K562 (cell line): ENCODE data around the gene UNC50. TPM values are rescaled to one million over a fixed set of nuclear protein-coding genes. Genes with fewer than 3 reads are reported as not detected.

Experiments
- ATAC-seq: fragments of 200-7000 bp; cut with Tn5 transposase; 3 replicates; pipeline ENCODE4 v1.9.1; 2020; ENCODE audit warnings: moderate library complexity
- BruUV-seq: library from RNA; stranded (reverse); fragments of 400-500 nt; replicated peaks from 2 replicates; lab custom pipeline; 2021; lab: Mats Ljungman, UMichigan
- CTCF ChIA-PET: fragments of 300-600 bp; formaldehyde crosslinking; extraction: SDS; loops from one replicate; lab custom pipeline; 2021; ENCODE audit warnings: low intra/inter-chr PET ratio; lab: Yijun Ruan, JAX
- POLR2A ChIA-PET: fragments of 300-600, 350-650 bp; sonication (Branson Sonifier 250); formaldehyde crosslinking; extraction: SDS; loops from one replicate; lab custom pipeline; 2021; ENCODE audit warnings: antibody characterized with exemption, inconsistent platforms; lab: Yijun Ruan, JAX
- DNase-seq, 4 experiments: peaks; one replicate each; pipeline versions ENCODE4 v3.0.0 to v3.0.0-alpha.2; 2011 to 2018; ENCODE audit warnings: low spot score in 3 of 4, mixed read lengths in 3 of 4; ENCODE audit errors: extremely low read depth in 1 of 4
- FAIRE-seq: peaks from 2 replicates; lab custom pipeline; 2011; peaks lifted over from hg19 to GRCh38; lab: Jason Lieb, UNC
- H2AFZ ChIP-seq: 2 replicates; pipeline ENCODE4 v1.6.0; 2011; ENCODE audit warnings: low read depth, low read length, control low read depth, inconsistent platforms
- H3K27ac ChIP-seq: fragments of 200-600 bp; 3 replicates; pipeline ENCODE4 v1.8.0; 2011; ENCODE audit warnings: low read depth, mild to moderate bottlenecking, control low read depth, inconsistent platforms, low read length, moderate library complexity, mixed read lengths; ENCODE audit errors: extremely low read depth
- H3K27me3 ChIP-seq, 2 experiments: fragments of 300-600 bp in 1 of 2; 2 replicates in 1 of 2; 3 replicates in 1 of 2; pipeline versions ENCODE4 v1.6.0 to v1.8.0; 2011; ENCODE audit warnings: inconsistent platforms in 2 of 2, low read length in 2 of 2, mild to moderate bottlenecking in 1 of 2, mixed read lengths in 1 of 2, moderate library complexity in 1 of 2; ENCODE audit not compliant: control insufficient read depth in 2 of 2, insufficient read depth in 2 of 2
- H3K36me3 ChIP-seq: fragments of 300-600 bp; 3 replicates; pipeline ENCODE4 v1.8.0; 2011; ENCODE audit warnings: mild to moderate bottlenecking, low read length, inconsistent platforms; ENCODE audit not compliant: control insufficient read depth, insufficient read depth
- H3K4me1 ChIP-seq, 2 experiments: fragments of 200-600 bp in 1 of 2; replicated peaks in 1 of 2; 2 replicates in 1 of 2; 3 replicates in 1 of 2; pipeline versions ENCODE4 v1.5.1 to v1.8.0; 2011; ENCODE audit warnings: inconsistent platforms in 2 of 2, low read length in 2 of 2, mild to moderate bottlenecking in 1 of 2, mixed read lengths in 1 of 2, moderate library complexity in 1 of 2; ENCODE audit not compliant: control insufficient read depth in 2 of 2, insufficient read depth in 2 of 2
- H3K4me2 ChIP-seq: 2 replicates; pipeline ENCODE4 v1.6.1; 2011; ENCODE audit warnings: low read length, control low read depth, inconsistent platforms, mixed read lengths; ENCODE audit not compliant: insufficient read depth
- H3K4me3 ChIP-seq: fragments of 200-600 bp; sonication (generic), shearing (Covaris generic); 2 replicates; pipeline ENCODE4 v1.5.1; 2016; ENCODE audit warnings: control low read depth, inconsistent platforms
- H3K79me2 ChIP-seq: fragments of 200-600 bp; 3 replicates; pipeline ENCODE4 v1.8.0; 2011; ENCODE audit warnings: low read length, inconsistent platforms; ENCODE audit not compliant: control insufficient read depth, insufficient read depth
- H3K9ac ChIP-seq, 2 experiments: 2 replicates each; pipeline versions ENCODE4 v1.6.0 to v1.6.1; 2011; ENCODE audit warnings: low read depth in 2 of 2, low read length in 2 of 2, control low read depth in 1 of 2, inconsistent platforms in 1 of 2, mild to moderate bottlenecking in 1 of 2, mixed read lengths in 1 of 2; ENCODE audit not compliant: insufficient read depth in 1 of 2
- H3K9me1 ChIP-seq: one replicate; pipeline ENCODE4 v1.6.0; 2011; ENCODE audit warnings: inconsistent platforms, mild to moderate bottlenecking, low read length, moderate library complexity; ENCODE audit not compliant: control insufficient read depth, insufficient read depth
- H3K9me3 ChIP-seq: replicated peaks from 2 replicates; pipeline ENCODE4 v1.5.1; 2011; ENCODE audit warnings: low read depth, low read length, inconsistent platforms; ENCODE audit not compliant: control insufficient read depth, insufficient read depth
- H4K20me1 ChIP-seq: replicated peaks from 2 replicates; pipeline ENCODE4 v1.6.1; 2011; ENCODE audit warnings: low read length, inconsistent platforms, mixed read lengths; ENCODE audit not compliant: control insufficient read depth, insufficient read depth
- BCL6 ChIP-seq: fragments of 250-450 bp; sonication (Bioruptor Pico); IDR thresholded peaks from 2 replicates; pipeline ENCODE4 v1.4.0; 2020
- E2F6 ChIP-seq, 2 experiments: IDR thresholded peaks; 2 replicates each; pipeline ENCODE4 v1.6.1; 2011; ENCODE audit warnings: borderline replicate concordance in 1 of 2, control low read depth in 1 of 2, low read depth in 1 of 2, low read length in 1 of 2, mild to moderate bottlenecking in 1 of 2, mixed read lengths in 1 of 2, moderate library complexity in 1 of 2; ENCODE audit not compliant: insufficient read depth in 1 of 2, insufficient read length in 1 of 2, poor library complexity in 1 of 2, severe bottlenecking in 1 of 2; ENCODE audit errors: extremely low read depth in 1 of 2
- FOXJ3 ChIP-seq: sonication (generic); formaldehyde crosslinking; IDR thresholded peaks from 2 replicates; pipeline ENCODE4 v1.4.0; 2020; ENCODE audit warnings: mild to moderate bottlenecking, missing genetic modification reagents
- HMGN3 ChIP-seq: IDR thresholded peaks from 2 replicates; pipeline ENCODE4 v1.6.1; 2011; ENCODE audit warnings: borderline replicate concordance, low read depth, mild to moderate bottlenecking, mixed read lengths, low read length; ENCODE audit not compliant: insufficient read length; ENCODE audit errors: extremely low read depth
- KDM2B ChIP-seq: fragments of 250-450 bp; sonication (Bioruptor Pico); IDR thresholded peaks from 2 replicates; pipeline ENCODE4 v1.8.0; 2021; ENCODE audit warnings: mild to moderate bottlenecking, moderate library complexity
- LEF1 ChIP-seq: fragments of 450-650 bp; IDR thresholded peaks from 2 replicates; pipeline ENCODE4 v1.6.1; 2016; ENCODE audit warnings: mild to moderate bottlenecking
- REST ChIP-seq, 2 experiments: fragments of 450-650 bp; formaldehyde crosslinking in 1 of 2; IDR thresholded peaks; 2 replicates each; pipeline versions ENCODE4 v1.4.0 to v1.6.1; 2014 to 2020; ENCODE audit warnings: mild to moderate bottlenecking in 2 of 2, borderline replicate concordance in 1 of 2, low read depth in 1 of 2
- TAF9B ChIP-seq: fragments of 450-650 bp; IDR thresholded peaks from 2 replicates; pipeline ENCODE4 v1.6.1; 2018; ENCODE audit warnings: mild to moderate bottlenecking; ENCODE audit not compliant: partially characterized antibody
- ZNF584 ChIP-seq: fragments of 200-800 bp; sonication (Bioruptor generic); IDR thresholded peaks from 2 replicates; pipeline ENCODE4 v1.6.1; 2016; ENCODE audit warnings: low read depth, mild to moderate bottlenecking, missing genetic modification characterization, missing compliant biosample characterization
- WGBS: fragments of 100-300 bp; shearing (Covaris generic); methylation state at CpG from one replicate; pipeline ENCODE4 v1.1.6; 2016; ENCODE audit warnings: low coverage, mixed read lengths; ENCODE audit not compliant: insufficient coverage; ENCODE audit errors: missing lambda C conversion rate; 5-methylcytosine and 5-hydroxymethylcytosine counted together
- in situ Hi-C: fragments of 300-500 bp; cut with MboI; formaldehyde crosslinking; loops from 4 replicates; pipeline ENCODE4 v1.15.0; 2018; ENCODE audit warnings: inconsistent platforms, mixed read lengths
- intact Hi-C: fragments of 100-400 bp; cut with micrococcal nuclease; formaldehyde crosslinking; loops from 2 replicates; pipeline ENCODE4 v1.14.2; 2022
- polyA plus RNA-seq, 8 experiments: library from polyadenylated mRNA; depleted of rRNA in 4 of 8; stranded (reverse) in 5 of 8; unstranded in 3 of 8; fragments of >200 nt; fragmentation: Nextera tagmentation in 2 of 8; fragmentation: Illumina TruSeq in 1 of 8; extraction: Ambion mirVana in 2 of 8; extraction: Trizol in 1 of 8; gene quantifications; 2 replicates each; pipeline versions ENCODE4 v1.2.1 to v1.2.3, GENCODE V29; 2011 to 2014; ENCODE audit warnings: inconsistent platforms in 1 of 8, missing spikeins in 1 of 8
- total RNA-seq, 7 experiments: library from RNA; depleted of rRNA in 6 of 7; stranded (reverse); fragments of >200 nt in 6 of 7; fragmentation: Illumina TruSeq in 2 of 7; extraction: Trizol in 2 of 7; gene quantifications; 2 replicates each; pipeline versions ENCODE4 v1.2.1 to v1.2.3, GENCODE V29; 2011 to 2021; ENCODE audit warnings: low replicate concordance in 1 of 7

The UNC50 gene
- total and polyA plus RNA-seq, 9 of the 15 experiments (the other 6 are each of a cell fraction or from before 2014, with no cell fraction given), result 30.0 to 52.9 (median 35.9) TPM

GRCh38 chr2:98647636-98648035 lies 39.2 kb downstream of the UNC50 start:
- no peaks in the 10 kb centered on the region for H3K36me3 ChIP-seq
- no peak overlapping the region for H3K9ac ChIP-seq
- H4K20me1 ChIP-seq, result no peaks in the 10 kb centered on the region
- ATAC-seq (no peak), DNase-seq (no peak), FAIRE-seq (no peak)
- no peaks in the 10 kb centered on the region for H3K9me1 ChIP-seq
- CTCF ChIA-PET, result interaction anchor here (0.6 kb wide), 1 partner anchor 275 kb away, joined by 6 read pairs; no protein-coding TSS in a partner anchor
- POLR2A ChIA-PET, result no interaction called here
- intact Hi-C loops (loop anchor here (2.0 kb wide), 1 partner anchor 419 kb away; no protein-coding TSS in a partner anchor), in situ Hi-C loops (no loop called here)
- H3K9me3 ChIP-seq, result no peaks in the 10 kb centered on the region
- no peak overlapping the region for H3K4me2 ChIP-seq
- no TSS peak for BruUV-seq
- no peak overlapping the region for H3K4me3 ChIP-seq
- H3K79me2 ChIP-seq, result no peaks in the 10 kb centered on the region
- H3K4me1 ChIP-seq, result no peaks in the 10 kb centered on the region
- no peak overlapping the region for H3K27ac ChIP-seq
- 43% methylated on average over 5 of the region's 5 CpGs for WGBS
- H3K27me3 ChIP-seq, result peaks cover 4 to 5% of the 10 kb centered on the region in 2 experiments; a peak in 3 of 5 replicates
- H2AFZ ChIP-seq, result no peak overlapping the region
- TF ChIP-seq TAF9B, result no peak
- no peak for TF ChIP-seq REST (IDR thresholded peaks at IDR 0.05; ENCODE audit: borderline replicate concordance)
- no peak for TF ChIP-seq REST (CRISPR knock-in tag; IDR thresholded peaks at IDR 0.05; ENCODE audit: low read depth)
- no peak for TF ChIP-seq LEF1
- TF ChIP-seq E2F6 (IDR thresholded peaks at IDR 0.05; ENCODE audit: borderline replicate concordance in 1 of 2, extremely low read depth in 1 of 2, insufficient read depth in 1 of 2, insufficient read length in 1 of 2, low read depth in 1 of 2, low read length in 1 of 2, poor library complexity in 1 of 2, severe bottlenecking in 1 of 2), result no peak
- no peak for TF ChIP-seq FOXJ3 (CRISPR knock-in tag)
- TF ChIP-seq BCL6, result no peak
- no peak for TF ChIP-seq ZNF584
- TF ChIP-seq HMGN3, result no peak
- TF ChIP-seq KDM2B (CRISPR knock-in tag), result no peak
